Fibroblast of villous mesenchyme (primary cell): ENCODE results near the gene MAPKAP1. TPM values are rescaled to one million over a fixed set of nuclear protein-coding genes. Genes with fewer than 3 reads are reported as not detected.

Experiments used
- DNase-seq: peaks from one replicate; pipeline ENCODE4 v3.0.0-alpha.2; 2010; ENCODE audit warnings: low read depth
- H3K4me3 ChIP-seq: 2 replicates; pipeline ENCODE4 v1.5.1; 2011; ENCODE audit warnings: low read depth, mild to moderate bottlenecking, low read length
- CTCF ChIP-seq: IDR thresholded peaks from 2 replicates; pipeline ENCODE4 v1.5.1; 2012; ENCODE audit warnings: low read depth, mild to moderate bottlenecking, low read length; ENCODE audit not compliant: insufficient read depth
- total RNA-seq: library from RNA; depleted of rRNA; stranded (reverse); fragments of >200 nt; gene quantifications from 2 replicates; pipeline ENCODE4 v1.2.3, GENCODE V29; 2012

The MAPKAP1 gene
- total RNA-seq, 1 donor: 92.0 TPM

- no peak for DNase-seq
- no peak for TF ChIP-seq CTCF
- H3K4me3 ChIP-seq: no peak overlapping the region
These were observed 158.0 kb downstream of the MAPKAP1 start for GRCh38 chr9:125549039-125549438.

- no peak for TF ChIP-seq CTCF
- no peak overlapping the region for H3K4me3 ChIP-seq
- DNase-seq: no peak
These were observed 158.9 kb downstream of the MAPKAP1 start for GRCh38 chr9:125548141-125548540.

GRCh38 chr9:125547368-125547767, 159.6 kb downstream of the MAPKAP1 start:
- no peak for TF ChIP-seq CTCF
- no peak overlapping the region for H3K4me3 ChIP-seq
- no peak for DNase-seq

GRCh38 chr9:125545845-125546244, 161.2 kb downstream of the MAPKAP1 start:
- no peak for DNase-seq
- no peak for TF ChIP-seq CTCF
- no peak overlapping the region for H3K4me3 ChIP-seq

- H3K4me3 ChIP-seq: no peak overlapping the region
- TF ChIP-seq CTCF: no peak
- peak; percentile 63 for DNase-seq
These were observed 161.9 kb downstream of the MAPKAP1 start for GRCh38 chr9:125544988-125545651.

- no peak overlapping the region for H3K4me3 ChIP-seq
- no peak for DNase-seq
- TF ChIP-seq CTCF: no peak
These were observed 162.5 kb downstream of the MAPKAP1 start for GRCh38 chr9:125544484-125544883.

- TF ChIP-seq CTCF: no peak
- DNase-seq: no peak
- no peak overlapping the region for H3K4me3 ChIP-seq
These were observed 165.2 kb downstream of the MAPKAP1 start for GRCh38 chr9:125541840-125542243.
